ENCODE measurements around the gene ZNF814.
"Not testable (repeated sequence)": the region's sequence is repeated elsewhere in the genome, so short reads cannot be mapped to it uniquely, and the experiment has no call there.

Gene ZNF814

DNA sequence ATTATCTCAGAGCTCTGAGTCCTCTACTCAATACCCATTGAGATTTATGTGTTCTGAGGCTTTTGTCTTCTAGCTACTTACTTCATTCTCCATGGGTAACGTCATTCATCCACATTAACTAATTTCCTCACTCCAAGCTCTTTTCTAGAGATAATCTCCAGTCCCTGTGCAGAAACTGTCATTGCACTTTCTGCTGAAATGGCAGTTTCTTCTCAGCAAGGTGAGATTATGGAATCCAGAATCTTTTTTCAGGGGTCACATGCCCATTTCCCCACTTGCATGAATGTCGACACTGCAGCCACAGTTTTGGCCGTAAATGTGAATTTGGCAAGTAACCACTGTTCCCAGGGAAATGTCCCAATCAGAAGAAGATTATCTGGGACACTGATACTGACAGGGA is 26.5 kb downstream of the ZNF814 start:
- not testable (repeated sequence) for DNase-seq (ENCODE audit: low read depth)

DNA sequence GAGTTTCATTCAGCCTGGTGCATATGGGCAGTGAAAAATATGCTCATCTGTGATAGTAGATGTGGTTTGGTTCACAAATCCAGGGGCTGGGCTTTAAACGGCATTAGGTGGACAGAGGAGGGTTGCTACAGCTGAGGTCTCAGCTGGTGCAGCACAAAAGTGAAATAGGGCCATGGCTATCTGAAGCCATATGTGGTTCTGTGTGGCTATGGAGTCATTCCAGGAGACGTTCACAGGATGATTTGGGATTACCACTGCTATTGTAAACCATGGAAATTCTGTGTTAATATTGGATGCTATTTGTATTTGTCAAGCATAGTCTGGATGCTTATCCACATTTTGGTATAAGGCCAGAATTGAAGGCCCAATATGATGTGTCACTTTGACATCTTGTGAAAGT is 34.7 kb downstream of the ZNF814 start:
- not testable (repeated sequence) for DNase-seq (ENCODE audit: low read depth)

DNA sequence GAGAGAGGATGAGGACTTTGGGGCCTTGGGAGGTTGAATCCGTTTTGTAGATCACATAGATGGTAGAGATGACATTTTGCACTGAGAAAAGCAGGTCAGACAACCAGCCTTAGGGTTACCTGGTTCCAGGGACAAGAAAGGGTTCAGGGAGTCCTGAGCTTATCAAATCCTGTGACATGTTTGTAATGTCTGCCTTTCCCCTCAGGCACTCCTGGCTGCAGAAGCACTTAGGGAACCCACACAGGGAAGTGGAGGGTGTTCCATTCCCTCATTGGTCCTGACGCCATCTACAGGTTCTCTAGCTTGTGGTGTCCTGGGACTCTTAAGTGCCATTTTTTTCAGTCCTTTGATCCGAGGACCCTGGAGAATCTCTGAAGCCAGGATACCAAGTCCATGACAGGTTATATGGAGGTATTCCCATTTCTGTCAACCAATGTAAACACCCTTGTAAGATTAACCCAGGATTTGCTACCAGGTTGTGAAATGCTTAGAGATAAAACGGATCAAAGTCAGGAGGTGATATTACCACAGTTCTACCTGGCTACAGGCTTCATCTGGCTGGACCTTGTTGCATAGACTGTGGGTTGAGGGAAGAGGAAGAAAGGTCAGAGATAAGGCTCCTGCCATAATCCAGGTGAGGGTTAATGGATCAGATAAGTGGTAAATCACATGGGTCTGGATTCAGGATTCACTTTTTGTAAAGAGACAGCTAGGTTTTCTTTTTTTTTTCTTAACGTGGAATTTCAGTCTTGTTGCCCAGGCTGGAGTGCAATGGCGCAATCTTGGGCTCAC is 36.8 kb downstream of the ZNF814 start:
- DNase-seq (ENCODE audit: low read depth) = not testable (repeated sequence)

DNA sequence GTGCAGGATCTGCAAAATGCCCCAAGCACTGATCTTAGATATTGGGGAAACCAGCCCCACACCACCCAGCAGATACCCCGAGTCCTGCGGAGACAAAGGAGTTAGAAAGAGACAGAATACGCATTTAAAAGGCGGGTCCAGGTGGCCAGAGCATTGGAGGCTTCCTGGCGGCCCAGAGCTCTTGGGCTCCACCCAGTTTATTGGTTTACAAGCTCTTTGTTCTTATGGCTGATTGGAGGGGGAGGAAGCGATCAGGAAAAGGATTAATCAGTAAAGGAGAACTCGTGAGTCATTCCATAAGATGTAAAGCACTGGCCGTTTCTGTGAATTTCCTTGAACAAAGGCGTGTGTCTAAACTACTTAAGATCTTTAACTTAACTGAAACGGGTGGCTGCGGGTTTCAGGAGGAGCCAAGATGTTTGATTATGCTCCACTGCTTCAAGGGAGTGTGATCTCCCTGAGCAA is 38.3 kb downstream of the ZNF814 start:
- peak; percentile 87 for DNase-seq (ENCODE audit: low read depth)

DNA sequence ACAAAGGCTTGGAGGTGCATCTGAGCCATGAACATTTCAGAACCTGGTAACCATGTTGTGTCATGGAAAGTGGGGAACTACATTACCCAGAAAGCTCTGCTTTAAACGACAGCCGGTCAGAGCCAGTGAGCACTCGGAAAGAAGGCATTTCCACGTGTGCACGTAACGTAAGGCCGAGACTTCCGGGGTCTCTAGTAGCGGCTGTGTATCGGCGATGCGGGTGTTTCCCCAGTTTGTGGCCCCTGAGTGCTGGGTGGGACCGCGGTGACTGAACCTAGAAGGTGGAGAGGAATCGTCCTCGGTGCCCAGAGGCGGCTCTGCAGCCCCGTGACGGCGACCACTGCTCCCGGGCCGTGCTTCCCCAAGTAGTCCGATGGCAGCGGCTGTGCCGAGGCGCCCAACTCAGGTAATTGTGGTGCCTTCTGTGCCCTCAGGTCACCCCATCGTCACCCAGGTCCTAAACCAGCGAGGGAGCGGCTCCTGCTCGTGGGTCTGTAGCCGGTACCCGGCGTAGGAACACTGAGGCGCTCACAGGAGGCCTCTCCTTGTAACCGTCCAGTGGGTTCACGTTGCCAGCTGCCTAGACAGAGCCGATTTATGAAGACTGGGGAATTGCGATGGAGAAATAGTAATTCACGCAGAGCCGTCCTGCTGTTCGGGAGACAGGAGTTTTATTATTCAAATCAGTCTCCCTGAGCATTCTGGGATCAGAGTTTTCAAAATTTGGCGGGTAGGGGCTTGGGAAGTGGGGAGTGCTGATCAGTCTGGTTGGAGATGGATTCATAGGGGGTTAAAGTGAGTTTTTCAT is 39.0 kb downstream of the ZNF814 start, which contains the start of gene ZNF587:
Gene ZNF587 (plus strand): TSS at position 194 of the 808 bp plus-strand sequence. CDS start 180 bp downstream, at position 374.
- peak; percentile 93 for DNase-seq (ENCODE audit: low read depth)

DNA sequence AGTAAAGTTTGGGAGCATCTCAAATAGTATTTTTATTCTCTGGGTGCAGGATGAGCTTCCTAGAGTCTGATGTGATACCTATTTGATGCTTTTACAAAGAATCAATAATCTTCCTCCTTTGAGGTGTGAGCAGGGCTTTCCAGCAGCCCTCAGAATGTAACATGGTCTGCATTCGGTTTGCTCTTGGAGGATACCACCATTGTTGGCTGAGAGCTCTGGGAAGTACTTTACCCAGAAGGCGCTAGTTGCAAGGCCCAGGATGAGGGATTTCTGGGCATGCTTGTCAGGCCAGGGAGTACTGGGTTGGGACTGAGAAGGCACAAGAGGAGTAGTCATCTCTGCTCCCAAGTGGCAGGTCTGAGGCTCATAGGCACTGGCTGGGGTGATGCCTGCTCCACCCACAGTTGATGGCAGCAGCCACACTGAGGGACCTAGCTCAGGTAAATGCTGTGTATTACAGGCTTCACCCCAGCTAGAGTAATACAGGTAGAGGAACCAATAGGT is 39.6 kb downstream of the ZNF814 start:
- DNase-seq (ENCODE audit: low read depth) = not testable (repeated sequence)

DNA sequence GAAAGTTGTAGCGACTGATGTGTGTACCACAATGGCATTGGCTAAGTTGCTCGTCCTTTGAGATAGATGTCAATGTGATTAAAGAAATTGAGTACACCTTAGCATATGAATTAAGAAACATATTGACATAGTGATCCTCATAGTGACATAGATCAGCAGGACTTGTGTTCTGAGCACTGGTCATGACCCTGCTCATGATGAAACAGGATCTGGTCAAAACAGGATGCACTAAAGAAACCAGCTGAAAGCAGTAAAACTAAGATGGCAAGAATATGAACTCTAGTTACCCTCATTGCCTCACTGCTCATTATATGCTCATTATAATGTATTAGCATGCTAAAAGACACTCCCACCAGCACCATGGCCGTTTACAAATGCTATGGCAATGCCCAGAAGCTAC is 41.7 kb downstream of the ZNF814 start:
- not testable (repeated sequence) for DNase-seq (ENCODE audit: low read depth)

DNA sequence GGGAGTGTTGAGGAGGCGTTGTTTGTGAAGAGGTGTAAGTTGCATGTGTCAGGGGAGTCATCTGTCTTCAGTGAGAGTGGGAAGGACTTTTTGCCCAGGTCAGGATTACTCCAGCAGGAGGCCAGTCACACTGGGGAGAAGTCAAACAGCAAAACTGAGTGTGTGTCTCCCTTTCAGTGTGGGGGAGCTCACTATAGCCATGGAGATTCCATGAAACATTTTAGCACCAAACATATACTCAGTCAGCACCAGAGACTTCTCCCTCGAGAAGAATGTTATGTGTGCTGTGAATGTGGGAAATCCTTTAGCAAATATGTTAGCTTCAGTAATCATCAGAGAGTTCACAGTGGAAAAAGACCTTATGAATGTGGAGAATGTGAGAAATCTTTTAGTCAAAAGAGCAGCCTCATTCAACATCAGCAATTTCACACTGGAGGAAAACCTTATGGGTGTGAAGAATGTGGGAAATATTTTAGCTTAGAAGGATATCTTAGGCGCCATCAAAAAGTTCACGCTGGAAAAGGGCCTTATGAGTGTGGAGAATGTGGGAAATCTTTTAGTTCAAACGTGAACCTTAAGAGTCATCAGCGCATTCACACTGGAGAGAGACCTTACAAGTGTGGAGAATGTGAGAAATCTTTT is 47.6 kb downstream of the ZNF814 start:
- DNase-seq (ENCODE audit: low read depth) = no peak

DNA sequence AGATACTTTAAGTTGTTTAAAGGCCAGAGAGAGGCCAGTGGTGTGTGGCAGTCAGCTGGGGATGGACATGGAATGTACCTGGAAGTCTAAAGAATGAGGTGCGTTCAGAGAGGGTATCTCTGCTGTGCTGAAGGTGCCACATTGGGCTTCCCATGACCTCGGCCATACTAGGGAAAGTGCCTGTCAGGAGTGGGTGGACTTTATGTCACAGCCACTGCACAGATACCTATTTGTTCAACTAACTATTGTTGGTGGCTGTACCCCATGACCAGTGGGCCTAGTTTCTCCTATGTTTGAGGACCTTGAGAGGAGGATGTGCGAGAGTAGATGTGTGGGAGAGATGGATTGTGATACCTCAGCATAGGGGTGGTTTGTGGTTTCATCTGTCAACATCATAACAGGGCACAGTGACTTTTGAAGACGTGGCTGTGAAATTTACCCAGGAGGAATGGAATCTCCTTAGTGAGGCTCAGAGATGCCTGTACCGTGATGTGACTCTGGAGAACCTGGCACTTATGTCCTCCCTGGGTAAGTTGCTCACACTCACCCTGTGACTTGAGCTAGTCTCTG is 50.1 kb downstream of the ZNF814 start:
- DNase-seq (ENCODE audit: low read depth) = not testable (repeated sequence)

DNA sequence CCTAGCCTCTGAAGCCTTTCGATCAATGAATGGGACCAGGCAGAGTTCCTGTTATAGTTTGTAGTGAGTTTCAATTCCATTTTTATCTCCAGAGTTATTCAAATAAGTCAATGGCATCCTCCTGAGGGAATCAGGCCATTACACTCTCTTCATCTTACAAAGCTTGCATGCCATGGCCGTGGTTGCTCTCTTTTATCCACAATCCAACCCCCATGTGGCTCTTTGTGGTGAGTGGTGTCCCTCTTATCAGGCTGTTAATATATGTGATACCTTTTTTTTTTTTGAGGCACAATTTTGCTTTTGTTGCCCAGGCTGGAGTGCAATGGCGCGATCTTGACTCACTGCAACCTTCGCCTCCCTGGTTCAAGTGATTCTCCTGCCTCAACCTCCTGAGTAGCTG is 51.8 kb downstream of the ZNF814 start:
- not testable (repeated sequence) for DNase-seq (ENCODE audit: low read depth)

DNA sequence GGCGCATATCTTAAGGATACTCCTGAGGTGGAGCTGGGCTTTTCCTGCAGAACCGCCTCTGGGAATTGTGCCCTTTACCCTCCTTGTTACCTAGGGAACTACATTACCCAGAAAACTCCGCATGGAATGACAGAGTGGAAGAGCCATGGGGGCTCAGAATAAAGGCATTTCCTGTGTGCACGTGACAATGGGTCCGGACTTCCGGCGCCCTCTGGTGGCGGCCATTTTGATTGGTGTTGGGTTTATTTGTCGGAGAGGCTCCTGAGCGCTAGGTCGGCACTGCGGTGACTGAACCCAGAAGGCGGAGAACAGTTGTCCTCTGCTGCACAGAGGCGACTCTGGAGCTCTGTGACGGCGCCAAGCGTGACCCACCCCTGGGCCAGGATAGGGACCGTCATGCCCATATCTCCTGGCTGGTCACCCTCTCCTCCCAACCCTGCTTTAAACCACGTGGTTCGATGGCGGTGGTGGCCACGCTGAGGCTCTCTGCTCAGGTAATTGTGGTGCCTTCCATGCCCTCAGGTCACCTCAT is 58.7 kb downstream of the ZNF814 start, which contains the start of gene ZNF587B:
Gene ZNF587B (plus strand): TSS at position 229 of the 532 bp plus-strand sequence. CDS start 230 bp downstream, at position 459.
- peak; percentile 96 for DNase-seq (ENCODE audit: low read depth)

DNA sequence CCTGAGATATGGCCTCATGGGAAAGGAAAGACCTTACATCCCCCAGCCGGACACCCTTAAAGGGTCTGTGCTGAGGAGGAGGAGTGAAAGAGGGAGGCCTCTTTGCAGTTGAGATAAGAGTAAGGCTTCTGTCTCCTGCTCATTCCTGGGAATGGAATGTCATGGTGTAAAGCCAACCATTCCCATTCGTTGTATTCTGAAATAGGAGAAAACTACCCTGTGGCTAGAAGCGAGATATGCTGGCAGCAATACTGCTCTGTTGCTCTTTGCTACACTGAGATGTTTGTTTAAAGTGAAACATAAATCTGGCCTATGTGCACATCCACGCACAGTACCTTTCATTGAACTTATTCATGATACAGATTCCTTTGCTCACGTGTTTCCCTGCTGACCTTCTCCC is 59.5 kb downstream of the ZNF814 start:
- DNase-seq (ENCODE audit: low read depth) = no peak

DNA sequence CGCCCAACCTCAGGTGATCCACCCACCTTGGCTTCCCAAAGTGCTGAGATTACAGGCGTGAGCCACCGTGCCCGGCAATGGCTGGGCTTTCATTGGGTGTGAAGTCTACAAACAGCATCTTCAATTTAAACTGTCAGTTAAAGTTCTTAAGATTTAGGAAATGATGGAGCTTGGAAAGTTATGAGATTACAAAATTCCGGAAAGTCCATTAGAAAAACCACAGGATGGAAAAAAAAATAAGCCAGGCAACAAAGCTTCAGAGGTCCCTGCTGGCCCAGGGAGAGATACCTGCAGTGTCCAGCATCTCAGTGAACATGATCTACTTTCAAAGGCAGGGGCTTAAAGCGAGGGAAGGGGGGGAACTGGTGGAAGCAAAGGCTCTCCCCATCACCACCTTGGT is 63.3 kb downstream of the ZNF814 start:
- DNase-seq (ENCODE audit: low read depth) = no peak

DNA sequence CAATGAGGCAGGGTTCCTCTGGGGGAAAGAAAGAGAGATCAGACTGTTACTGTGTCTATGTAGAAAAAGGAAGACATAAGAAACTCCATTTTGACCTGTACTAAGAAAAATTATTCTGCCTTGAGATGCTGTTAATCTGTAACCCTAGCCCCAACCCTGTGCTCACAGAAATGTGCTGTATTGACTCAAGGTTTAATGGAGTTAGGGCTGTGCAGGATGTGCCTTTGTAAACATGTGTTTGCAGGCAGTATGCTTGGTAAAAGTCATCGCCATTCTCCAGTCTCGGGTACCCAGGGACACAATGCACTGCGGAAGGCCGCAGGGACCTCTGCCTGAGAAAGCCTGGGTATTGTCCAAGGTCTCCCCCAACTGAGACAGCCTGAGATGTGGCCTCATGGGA is 65.2 kb downstream of the ZNF814 start:
- not testable (repeated sequence) for DNase-seq (ENCODE audit: low read depth)

DNA sequence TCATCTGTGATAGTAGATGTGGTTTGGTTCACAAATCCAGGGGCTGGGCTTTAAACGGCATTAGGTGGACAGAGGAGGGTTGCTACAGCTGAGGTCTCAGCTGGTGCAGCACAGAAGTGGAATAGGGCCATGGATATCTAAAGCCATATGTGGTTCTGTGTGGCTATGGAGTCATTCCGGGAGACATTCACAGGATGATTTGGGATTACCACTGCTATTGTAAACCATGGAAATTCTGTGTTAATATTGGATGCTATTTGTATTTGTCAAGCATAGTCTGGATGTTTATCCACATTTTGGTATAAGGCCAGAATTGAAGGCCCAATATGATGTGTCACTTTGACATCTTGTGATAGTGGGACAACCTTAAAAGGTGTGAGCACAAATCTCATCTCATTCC is 65.7 kb downstream of the ZNF814 start:
- not testable (repeated sequence) for DNase-seq (ENCODE audit: low read depth)

DNA sequence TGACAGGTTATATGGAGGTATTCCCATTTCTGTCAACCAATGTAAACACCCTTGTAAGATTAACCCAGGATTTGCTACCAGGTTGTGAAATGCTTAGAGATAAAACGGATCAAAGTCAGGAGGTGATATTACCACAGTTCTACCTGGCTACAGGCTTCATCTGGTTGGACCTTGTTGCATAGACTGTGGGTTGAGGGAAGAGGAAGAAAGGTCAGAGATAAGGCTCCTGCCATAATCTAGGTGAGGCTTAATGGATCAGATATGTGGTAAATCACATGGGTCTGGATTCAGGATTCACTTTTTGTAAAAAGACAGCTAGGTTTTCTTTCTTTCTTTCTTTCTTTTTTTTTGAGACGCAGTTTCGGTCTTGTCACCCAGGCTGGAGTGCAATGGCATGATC is 67.3 kb downstream of the ZNF814 start:
- not testable (repeated sequence) for DNase-seq (ENCODE audit: low read depth)

DNA sequence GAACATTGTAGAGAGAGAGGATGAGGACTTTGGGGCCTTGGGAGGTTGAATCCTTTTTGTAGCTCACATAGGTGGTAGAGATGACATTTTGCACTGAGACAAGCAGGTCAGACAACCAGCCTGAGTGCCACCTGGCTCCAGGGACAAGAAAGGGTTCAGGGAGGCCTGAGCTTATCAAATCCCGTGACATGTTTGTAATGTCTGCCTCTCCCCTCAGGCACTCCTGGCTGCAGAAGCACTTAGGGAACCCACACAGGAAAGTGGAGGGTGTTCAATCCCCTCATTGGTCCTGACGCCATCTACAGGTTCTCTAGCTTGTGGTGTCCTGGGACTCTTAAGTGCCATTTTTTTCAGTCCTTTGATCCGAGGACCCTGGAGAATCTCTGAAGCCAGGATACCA is 67.7 kb downstream of the ZNF814 start:
- DNase-seq (ENCODE audit: low read depth) = not testable (repeated sequence)

DNA sequence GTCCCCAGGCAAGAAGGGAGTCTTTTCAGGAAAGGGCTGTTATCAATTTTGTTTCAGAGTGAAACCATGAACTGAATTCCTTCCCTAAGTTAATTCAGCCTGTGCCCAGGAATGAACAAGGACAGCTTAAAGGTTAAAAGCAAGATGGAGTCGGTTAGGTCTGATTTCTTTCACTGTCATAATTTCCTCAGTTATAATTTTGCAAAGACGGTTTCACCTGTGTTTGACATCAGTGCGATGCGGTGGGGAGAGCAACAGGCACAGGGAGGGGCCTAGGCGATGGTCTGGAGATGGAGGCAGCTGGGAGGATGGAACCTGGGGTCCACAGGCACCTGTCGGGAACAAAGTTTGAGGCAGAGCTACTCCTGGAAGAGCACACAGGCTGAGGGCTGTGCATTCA is 68.2 kb downstream of the ZNF814 start:
- no peak for DNase-seq (ENCODE audit: low read depth)

DNA sequence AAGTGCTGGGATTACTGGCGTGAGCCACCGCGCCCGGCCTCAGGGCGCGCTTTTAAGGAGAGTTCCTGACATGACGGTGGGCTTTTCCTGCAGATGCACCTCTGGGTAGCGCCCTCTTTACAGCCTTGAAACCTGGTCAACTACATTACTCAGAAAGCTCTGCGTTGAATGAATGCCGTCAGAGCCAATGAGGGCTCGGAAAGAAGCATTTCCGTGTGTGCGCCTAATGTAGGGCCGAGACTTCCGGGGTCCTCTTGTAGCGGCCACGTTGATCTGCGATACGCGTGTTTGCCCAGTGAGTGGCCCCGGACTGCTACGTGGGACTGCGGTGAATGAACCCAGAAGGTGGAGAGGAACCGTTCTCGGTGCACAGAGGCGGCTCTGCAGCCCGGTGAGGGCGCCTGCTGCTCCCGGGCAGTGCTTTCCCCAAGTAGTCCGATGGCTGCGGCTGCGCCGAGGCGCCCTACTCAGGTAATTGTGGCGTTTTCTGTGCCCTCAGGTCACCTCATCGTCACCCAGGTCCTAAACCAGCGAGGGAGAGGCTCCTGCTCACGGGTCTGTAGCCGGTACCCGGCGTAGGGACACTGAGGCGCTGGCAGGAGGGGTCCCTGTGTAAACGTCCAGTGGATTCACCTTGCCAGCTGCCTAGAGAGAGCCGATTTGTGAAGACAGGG is 69.2 kb downstream of the ZNF814 start:
- peak; percentile 98 for DNase-seq (ENCODE audit: low read depth)

DNA sequence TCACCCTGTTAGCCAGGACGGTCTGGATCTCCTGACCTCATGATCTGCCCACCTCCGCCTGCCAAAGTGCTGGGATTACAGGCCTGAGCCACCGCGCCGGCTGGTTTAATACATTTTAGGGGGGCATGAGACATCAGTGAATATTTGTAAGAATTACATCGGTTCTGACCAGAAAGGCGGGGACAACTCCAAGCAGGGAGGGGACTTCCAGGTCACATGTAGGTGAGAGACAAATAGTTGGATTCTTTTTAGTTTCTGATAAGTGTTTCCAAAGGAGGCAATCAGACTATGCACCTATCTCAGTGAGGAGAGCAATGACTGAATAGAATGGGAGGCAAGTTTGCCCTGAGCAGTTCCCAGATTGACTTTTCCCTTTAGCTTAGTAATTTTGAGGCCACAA is 70.5 kb downstream of the ZNF814 start:
- DNase-seq (ENCODE audit: low read depth) = no peak

DNA sequence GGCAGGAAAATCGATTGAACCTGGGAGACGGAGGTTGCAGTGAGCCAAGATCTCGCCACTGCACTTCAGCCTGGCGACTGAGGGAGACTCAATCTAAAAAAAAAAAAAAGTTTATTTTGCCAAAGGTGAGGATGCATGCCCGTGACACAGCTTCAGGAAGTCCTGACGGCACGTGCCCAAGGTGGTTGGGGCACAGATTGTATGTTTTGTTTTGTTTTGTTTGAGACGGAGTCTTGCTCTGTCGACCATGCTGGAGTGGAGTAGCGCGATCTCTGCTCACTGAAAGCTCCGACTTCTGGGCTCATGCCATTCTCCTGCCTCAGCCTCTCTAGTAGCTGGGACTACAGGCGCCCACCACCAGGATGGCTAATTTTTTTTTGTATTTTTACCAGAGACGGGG is 70.9 kb downstream of the ZNF814 start:
- no peak for DNase-seq (ENCODE audit: low read depth)

Measured in ELR (cell line).